K562 (cell line): ENCODE data around the gene AARSD1. TPM values are rescaled to one million over a fixed set of nuclear protein-coding genes. Genes with fewer than 3 reads are reported as not detected.

Experiments
- FOXP1 ChIP-seq: sonication (generic); formaldehyde crosslinking; IDR thresholded peaks from 2 replicates; pipeline ENCODE4 v1.8.0; 2022; ENCODE audit warnings: mild to moderate bottlenecking, missing genetic modification reagents
- MAFK ChIP-seq: IDR thresholded peaks from 2 replicates; pipeline ENCODE4 v1.6.1; 2011; ENCODE audit warnings: low read length, improper control_type of control experiment
- ZBTB11 ChIP-seq, 3 experiments: fragments of 200-800 bp in 1 of 3; fragments of 250-450 bp in 1 of 3; fragments of 450-650 bp in 1 of 3; sonication (Bioruptor Pico) in 1 of 3; sonication (Bioruptor generic) in 1 of 3; formaldehyde crosslinking in 1 of 3; IDR thresholded peaks; 2 replicates each; pipeline versions ENCODE4 v1.6.1 to v1.8.0; 2016 to 2022; ENCODE audit warnings: mild to moderate bottlenecking in 2 of 3, missing genetic modification characterization in 2 of 3, missing compliant biosample characterization in 1 of 3, moderate library complexity in 1 of 3
- polyA plus RNA-seq, 8 experiments: library from polyadenylated mRNA; depleted of rRNA in 4 of 8; stranded (reverse) in 5 of 8; unstranded in 3 of 8; fragments of >200 nt; fragmentation: Nextera tagmentation in 2 of 8; fragmentation: Illumina TruSeq in 1 of 8; extraction: Ambion mirVana in 2 of 8; extraction: Trizol in 1 of 8; gene quantifications; 2 replicates each; pipeline versions ENCODE4 v1.2.1 to v1.2.3, GENCODE V29; 2011 to 2014; ENCODE audit warnings: inconsistent platforms in 1 of 8, missing spikeins in 1 of 8
- total RNA-seq, 7 experiments: library from RNA; depleted of rRNA in 6 of 7; stranded (reverse); fragments of >200 nt in 6 of 7; fragmentation: Illumina TruSeq in 2 of 7; extraction: Trizol in 2 of 7; gene quantifications; 2 replicates each; pipeline versions ENCODE4 v1.2.1 to v1.2.3, GENCODE V29; 2011 to 2021; ENCODE audit warnings: low replicate concordance in 1 of 7
- TF ChIP-seq, protein P1 (sequence below): fragments of 250-450 bp; sonication (Bioruptor Pico); IDR thresholded peaks from 2 replicates; pipeline ENCODE4 v1.4.0; 2020; ENCODE audit warnings: mild to moderate bottlenecking, moderate library complexity, borderline replicate concordance

The AARSD1 gene
- total and polyA plus RNA-seq, 9 of the 15 experiments (the other 6 are each of a cell fraction or from before 2014, with no cell fraction given) = 51.7 to 98.5 (median 68.6) TPM

- TF ChIP-seq MAFK = peak; percentile 93
- peak in 1 of 3 experiments; percentile 73; a peak in 2 of 6 replicates for TF ChIP-seq ZBTB11 (CRISPR knock-in tag; IDR thresholded peaks at IDR 0.05)
- no peak for TF ChIP-seq FOXP1 (CRISPR knock-in tag)
- TF ChIP-seq, protein P1, sequence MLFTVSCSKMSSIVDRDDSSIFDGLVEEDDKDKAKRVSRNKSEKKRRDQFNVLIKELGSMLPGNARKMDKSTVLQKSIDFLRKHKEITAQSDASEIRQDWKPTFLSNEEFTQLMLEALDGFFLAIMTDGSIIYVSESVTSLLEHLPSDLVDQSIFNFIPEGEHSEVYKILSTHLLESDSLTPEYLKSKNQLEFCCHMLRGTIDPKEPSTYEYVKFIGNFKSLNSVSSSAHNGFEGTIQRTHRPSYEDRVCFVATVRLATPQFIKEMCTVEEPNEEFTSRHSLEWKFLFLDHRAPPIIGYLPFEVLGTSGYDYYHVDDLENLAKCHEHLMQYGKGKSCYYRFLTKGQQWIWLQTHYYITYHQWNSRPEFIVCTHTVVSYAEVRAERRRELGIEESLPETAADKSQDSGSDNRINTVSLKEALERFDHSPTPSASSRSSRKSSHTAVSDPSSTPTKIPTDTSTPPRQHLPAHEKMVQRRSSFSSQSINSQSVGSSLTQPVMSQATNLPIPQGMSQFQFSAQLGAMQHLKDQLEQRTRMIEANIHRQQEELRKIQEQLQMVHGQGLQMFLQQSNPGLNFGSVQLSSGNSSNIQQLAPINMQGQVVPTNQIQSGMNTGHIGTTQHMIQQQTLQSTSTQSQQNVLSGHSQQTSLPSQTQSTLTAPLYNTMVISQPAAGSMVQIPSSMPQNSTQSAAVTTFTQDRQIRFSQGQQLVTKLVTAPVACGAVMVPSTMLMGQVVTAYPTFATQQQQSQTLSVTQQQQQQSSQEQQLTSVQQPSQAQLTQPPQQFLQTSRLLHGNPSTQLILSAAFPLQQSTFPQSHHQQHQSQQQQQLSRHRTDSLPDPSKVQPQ = no peak
Observed at GRCh38 chr17:42928714-42929496, 35.3 kb downstream of the AARSD1 start (continued).
